SK-N-SH treated with all-trans-retinoic acid at 6 μM for 48 hours (cell line): ENCODE results near the gene NBPF1.
"Not testable (repeated sequence)": the region's sequence is repeated elsewhere in the genome, so short reads cannot be mapped to it uniquely, and the experiment has no call there.

Experiments
- ATAC-seq: fragments of 200-7000 bp; cut with Tn5 transposase; 3 replicates; pipeline ENCODE4 v1.9.1; 2020; ENCODE audit warnings: mild to moderate bottlenecking, moderate library complexity
- ARNTL ChIP-seq: fragments of 450-650 bp; formaldehyde crosslinking; IDR thresholded peaks from 2 replicates; pipeline ENCODE4 v1.5.0; 2020; ENCODE audit warnings: low read depth, mild to moderate bottlenecking, moderate library complexity, borderline replicate concordance
- BACH2 ChIP-seq: fragments of 250-450 bp; sonication (Bioruptor Pico); IDR thresholded peaks from 2 replicates; pipeline ENCODE4 v1.9.0; 2021; ENCODE audit warnings: mild to moderate bottlenecking, borderline replicate concordance
- CSDC2 ChIP-seq: fragments of 250-450 bp; sonication (Bioruptor Pico); IDR thresholded peaks from 2 replicates; pipeline ENCODE4 v1.5.0; 2020; ENCODE audit warnings: mild to moderate bottlenecking, moderate library complexity
- ESRRG ChIP-seq: fragments of 250-450 bp; sonication (Bioruptor Pico); IDR thresholded peaks from 2 replicates; pipeline ENCODE4 v1.6.1; 2021; ENCODE audit warnings: mild to moderate bottlenecking
- GLIS3 ChIP-seq: fragments of 250-450 bp; sonication (Bioruptor Pico); IDR thresholded peaks from 2 replicates; pipeline ENCODE4 v1.5.0; 2020; ENCODE audit warnings: mild to moderate bottlenecking, moderate library complexity
- ISL1 ChIP-seq: fragments of 250-450 bp; sonication (Bioruptor Pico); IDR thresholded peaks from 2 replicates; pipeline ENCODE4 v2.1.2; 2022; ENCODE audit warnings: mild to moderate bottlenecking, moderate library complexity
- OSR1 ChIP-seq: fragments of 250-450 bp; sonication (Bioruptor Pico); IDR thresholded peaks from 2 replicates; pipeline ENCODE4 v1.8.0; 2022; ENCODE audit warnings: moderate library complexity, mild to moderate bottlenecking, inconsistent platforms
- RARB ChIP-seq: fragments of 250-450 bp; sonication (Bioruptor Pico); IDR thresholded peaks from 2 replicates; pipeline ENCODE4 v1.8.0; 2021; ENCODE audit warnings: mild to moderate bottlenecking, moderate library complexity
- TCF4 ChIP-seq: fragments of 250-450 bp; sonication (Bioruptor Pico); IDR thresholded peaks from 2 replicates; pipeline ENCODE4 v1.8.0; 2021; ENCODE audit warnings: mild to moderate bottlenecking, moderate library complexity, borderline replicate concordance
- TOX ChIP-seq: fragments of 250-450 bp; sonication (Bioruptor Pico); IDR thresholded peaks from 2 replicates; pipeline ENCODE4 v1.8.0; 2021; ENCODE audit warnings: mild to moderate bottlenecking, moderate library complexity, borderline replicate concordance
- ZC3H10 ChIP-seq: fragments of 250-450 bp; sonication (Bioruptor Pico); IDR thresholded peaks from 2 replicates; pipeline ENCODE4 v1.5.1; 2021; ENCODE audit warnings: mild to moderate bottlenecking, moderate library complexity
- ZFP3 ChIP-seq: fragments of 250-450 bp; sonication (Bioruptor Pico); IDR thresholded peaks from 2 replicates; pipeline ENCODE4 v1.5.0; 2020; ENCODE audit warnings: mild to moderate bottlenecking, moderate library complexity
- ZNF565 ChIP-seq: fragments of 450-650 bp; formaldehyde crosslinking; conservative IDR thresholded peaks from 2 replicates; pipeline ENCODE4 v1.5.0; 2020; ENCODE audit warnings: low read depth, mild to moderate bottlenecking, moderate library complexity
- ZNF70 ChIP-seq: fragments of 450-650 bp; formaldehyde crosslinking; IDR thresholded peaks from 2 replicates; pipeline ENCODE4 v1.5.0; 2020; ENCODE audit warnings: mild to moderate bottlenecking, moderate library complexity
- TF ChIP-seq, protein P1 (sequence below): fragments of 250-450 bp; sonication (Bioruptor Pico); IDR thresholded peaks from 2 replicates; pipeline ENCODE4 v1.8.0; 2020; ENCODE audit warnings: mild to moderate bottlenecking, moderate library complexity, borderline replicate concordance
- TF ChIP-seq, protein P2 (sequence below): fragments of 250-450 bp; sonication (Bioruptor Pico); IDR thresholded peaks from 2 replicates; pipeline ENCODE4 v1.5.1; 2021; ENCODE audit warnings: mild to moderate bottlenecking, moderate library complexity
- TF ChIP-seq, protein P3 (sequence below): fragments of 250-450 bp; sonication (Bioruptor Pico); IDR thresholded peaks from 2 replicates; pipeline ENCODE4 v1.5.1; 2020; ENCODE audit warnings: low read depth, mild to moderate bottlenecking, moderate library complexity
- TF ChIP-seq, protein P4 (sequence below): fragments of 250-450 bp; sonication (Bioruptor Pico); IDR thresholded peaks from 2 replicates; pipeline ENCODE4 v1.5.0; 2020; ENCODE audit warnings: mild to moderate bottlenecking, moderate library complexity

NBPF1 gene

DNA sequence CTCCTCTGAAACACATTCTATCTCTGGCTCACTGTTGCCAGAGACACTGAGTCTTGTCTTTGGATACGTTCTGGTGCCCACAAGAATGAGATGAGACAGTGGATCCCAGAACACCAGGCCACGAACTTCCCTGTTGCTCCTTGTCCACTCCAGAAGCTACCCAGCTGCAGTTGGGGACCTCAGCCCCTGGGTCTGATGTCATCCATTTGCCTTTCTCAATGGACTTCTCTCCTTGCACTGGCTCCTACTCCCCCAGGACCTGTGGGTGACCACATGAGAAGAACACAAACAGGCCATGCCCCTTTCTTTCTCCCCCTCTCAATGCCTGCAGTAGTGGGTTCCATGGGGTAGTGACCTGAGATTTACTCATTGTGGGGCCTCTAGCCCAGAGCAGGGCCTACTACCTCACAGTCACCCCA is 5.9 kb downstream of the NBPF1 start:
- ATAC-seq: no peak
- TF ChIP-seq OSR1 (no peak), ARNTL (CRISPR knock-in tag) (no peak), RARB (CRISPR knock-in tag) (no peak), GLIS3 (CRISPR knock-in tag) (no peak), ISL1 (CRISPR knock-in tag) (no peak), ZNF70 (CRISPR knock-in tag) (no peak), TOX (CRISPR knock-in tag) (no peak), CSDC2 (no peak), ESRRG (CRISPR knock-in tag) (no peak), BACH2 (CRISPR knock-in tag) (no peak), ZC3H10 (CRISPR knock-in tag) (no peak), ZFP3 (CRISPR knock-in tag) (no peak), TCF4 (CRISPR knock-in tag) (no peak), ZNF565 (no peak)
- TF ChIP-seq, protein P1, sequence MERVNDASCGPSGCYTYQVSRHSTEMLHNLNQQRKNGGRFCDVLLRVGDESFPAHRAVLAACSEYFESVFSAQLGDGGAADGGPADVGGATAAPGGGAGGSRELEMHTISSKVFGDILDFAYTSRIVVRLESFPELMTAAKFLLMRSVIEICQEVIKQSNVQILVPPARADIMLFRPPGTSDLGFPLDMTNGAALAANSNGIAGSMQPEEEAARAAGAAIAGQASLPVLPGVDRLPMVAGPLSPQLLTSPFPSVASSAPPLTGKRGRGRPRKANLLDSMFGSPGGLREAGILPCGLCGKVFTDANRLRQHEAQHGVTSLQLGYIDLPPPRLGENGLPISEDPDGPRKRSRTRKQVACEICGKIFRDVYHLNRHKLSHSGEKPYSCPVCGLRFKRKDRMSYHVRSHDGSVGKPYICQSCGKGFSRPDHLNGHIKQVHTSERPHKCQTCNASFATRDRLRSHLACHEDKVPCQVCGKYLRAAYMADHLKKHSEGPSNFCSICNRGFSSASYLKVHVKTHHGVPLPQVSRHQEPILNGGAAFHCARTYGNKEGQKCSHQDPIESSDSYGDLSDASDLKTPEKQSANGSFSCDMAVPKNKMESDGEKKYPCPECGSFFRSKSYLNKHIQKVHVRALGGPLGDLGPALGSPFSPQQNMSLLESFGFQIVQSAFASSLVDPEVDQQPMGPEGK: no peak
- TF ChIP-seq, protein P2, sequence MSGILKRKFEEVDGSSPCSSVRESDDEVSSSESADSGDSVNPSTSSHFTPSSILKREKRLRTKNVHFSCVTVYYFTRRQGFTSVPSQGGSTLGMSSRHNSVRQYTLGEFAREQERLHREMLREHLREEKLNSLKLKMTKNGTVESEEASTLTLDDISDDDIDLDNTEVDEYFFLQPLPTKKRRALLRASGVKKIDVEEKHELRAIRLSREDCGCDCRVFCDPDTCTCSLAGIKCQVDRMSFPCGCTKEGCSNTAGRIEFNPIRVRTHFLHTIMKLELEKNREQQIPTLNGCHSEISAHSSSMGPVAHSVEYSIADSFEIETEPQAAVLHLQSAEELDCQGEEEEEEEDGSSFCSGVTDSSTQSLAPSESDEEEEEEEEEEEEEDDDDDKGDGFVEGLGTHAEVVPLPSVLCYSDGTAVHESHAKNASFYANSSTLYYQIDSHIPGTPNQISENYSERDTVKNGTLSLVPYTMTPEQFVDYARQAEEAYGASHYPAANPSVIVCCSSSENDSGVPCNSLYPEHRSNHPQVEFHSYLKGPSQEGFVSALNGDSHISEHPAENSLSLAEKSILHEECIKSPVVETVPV (CRISPR knock-in tag): no peak
- TF ChIP-seq, protein P3, sequence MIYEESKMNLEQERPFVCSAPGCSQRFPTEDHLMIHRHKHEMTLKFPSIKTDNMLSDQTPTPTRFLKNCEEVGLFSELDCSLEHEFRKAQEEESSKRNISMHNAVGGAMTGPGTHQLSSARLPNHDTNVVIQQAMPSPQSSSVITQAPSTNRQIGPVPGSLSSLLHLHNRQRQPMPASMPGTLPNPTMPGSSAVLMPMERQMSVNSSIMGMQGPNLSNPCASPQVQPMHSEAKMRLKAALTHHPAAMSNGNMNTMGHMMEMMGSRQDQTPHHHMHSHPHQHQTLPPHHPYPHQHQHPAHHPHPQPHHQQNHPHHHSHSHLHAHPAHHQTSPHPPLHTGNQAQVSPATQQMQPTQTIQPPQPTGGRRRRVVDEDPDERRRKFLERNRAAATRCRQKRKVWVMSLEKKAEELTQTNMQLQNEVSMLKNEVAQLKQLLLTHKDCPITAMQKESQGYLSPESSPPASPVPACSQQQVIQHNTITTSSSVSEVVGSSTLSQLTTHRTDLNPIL (CRISPR knock-in tag): no peak
- TF ChIP-seq, protein P4, sequence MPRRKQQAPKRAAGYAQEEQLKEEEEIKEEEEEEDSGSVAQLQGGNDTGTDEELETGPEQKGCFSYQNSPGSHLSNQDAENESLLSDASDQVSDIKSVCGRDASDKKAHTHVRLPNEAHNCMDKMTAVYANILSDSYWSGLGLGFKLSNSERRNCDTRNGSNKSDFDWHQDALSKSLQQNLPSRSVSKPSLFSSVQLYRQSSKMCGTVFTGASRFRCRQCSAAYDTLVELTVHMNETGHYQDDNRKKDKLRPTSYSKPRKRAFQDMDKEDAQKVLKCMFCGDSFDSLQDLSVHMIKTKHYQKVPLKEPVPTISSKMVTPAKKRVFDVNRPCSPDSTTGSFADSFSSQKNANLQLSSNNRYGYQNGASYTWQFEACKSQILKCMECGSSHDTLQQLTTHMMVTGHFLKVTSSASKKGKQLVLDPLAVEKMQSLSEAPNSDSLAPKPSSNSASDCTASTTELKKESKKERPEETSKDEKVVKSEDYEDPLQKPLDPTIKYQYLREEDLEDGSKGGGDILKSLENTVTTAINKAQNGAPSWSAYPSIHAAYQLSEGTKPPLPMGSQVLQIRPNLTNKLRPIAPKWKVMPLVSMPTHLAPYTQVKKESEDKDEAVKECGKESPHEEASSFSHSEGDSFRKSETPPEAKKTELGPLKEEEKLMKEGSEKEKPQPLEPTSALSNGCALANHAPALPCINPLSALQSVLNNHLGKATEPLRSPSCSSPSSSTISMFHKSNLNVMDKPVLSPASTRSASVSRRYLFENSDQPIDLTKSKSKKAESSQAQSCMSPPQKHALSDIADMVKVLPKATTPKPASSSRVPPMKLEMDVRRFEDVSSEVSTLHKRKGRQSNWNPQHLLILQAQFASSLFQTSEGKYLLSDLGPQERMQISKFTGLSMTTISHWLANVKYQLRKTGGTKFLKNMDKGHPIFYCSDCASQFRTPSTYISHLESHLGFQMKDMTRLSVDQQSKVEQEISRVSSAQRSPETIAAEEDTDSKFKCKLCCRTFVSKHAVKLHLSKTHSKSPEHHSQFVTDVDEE: no peak
- TF ChIP-seq, all 23 proteins: peak for 0

DNA sequence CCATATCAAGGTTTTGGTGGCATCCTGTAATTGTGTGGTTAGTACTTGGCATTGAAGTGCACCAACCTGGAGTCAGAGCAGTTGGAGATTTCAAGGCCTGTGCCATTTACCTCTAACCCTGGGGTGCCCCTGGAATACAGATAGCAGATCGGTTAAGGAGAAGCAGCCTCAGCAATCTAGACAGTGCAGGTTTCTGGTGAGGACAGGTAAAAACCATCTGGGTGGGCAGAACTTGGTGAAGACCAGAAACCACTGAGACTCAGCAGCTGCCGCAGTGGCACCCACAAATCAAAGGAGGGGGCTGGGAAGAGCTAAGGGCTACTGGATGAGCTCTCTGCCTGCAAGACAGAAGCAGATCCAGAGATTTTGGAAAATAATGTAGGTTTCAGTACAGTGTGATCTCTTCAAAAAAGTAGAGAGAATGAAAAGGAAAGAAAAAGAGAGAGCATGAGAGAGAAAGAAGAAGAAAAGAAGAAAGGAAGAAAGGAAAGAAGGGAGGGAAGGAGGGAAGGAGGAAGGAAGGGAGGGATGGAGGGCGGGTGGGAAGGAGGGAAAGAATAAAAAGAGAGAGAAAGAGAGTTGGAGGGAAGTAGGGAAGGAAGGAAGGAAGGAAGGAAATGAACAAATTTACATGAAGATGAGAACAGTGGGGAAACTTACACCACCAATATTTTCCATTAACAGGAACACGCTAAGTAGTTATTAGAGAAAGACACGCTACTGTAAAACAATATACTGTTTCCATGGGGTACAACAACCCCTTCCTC is 6.5 kb downstream of the NBPF1 start:
- ATAC-seq: not testable (repeated sequence)

DNA sequence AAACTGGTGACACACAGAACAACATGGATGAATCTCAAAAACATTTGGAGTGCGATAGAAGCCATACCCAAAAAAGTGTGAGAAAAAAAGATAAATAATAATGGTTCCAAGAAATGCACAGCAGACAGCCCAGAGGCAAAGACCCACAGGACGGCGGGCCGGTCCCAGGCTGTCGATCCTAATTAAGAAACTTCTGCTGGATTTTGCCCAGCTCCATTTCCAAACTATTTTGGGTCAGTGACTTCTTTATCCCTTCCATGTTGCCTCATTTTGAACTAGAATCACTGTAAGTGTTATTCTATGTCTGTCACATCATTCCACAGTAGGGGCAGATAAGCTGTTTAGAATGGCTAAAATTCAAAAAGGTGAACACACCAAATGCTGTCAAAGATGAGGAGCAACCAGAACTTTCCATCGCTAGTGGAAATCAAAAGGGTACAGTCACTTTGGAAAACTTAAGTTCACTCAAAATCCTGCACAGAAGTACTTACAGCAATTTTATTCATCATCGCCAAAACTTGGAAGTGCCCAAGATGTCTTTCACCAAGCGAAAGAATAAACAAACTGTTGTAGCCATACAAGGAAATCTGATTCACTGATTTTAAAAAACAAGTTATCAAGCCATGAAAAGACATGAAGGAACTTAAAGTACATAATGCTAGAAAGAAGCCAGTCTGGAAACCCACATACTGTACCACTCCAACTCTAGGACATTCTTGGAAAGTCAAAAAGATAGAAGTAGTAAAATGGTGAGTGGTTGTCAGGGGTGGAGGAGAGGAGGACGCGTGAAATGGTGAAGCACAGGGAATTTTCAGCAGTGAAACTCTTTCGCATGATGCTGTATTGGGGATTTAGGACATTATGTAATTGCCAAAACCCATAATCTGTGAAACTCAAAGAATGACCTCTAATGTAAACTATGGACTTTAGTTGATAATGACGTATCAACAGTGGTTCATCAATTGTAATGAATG is 7.5 kb downstream of the NBPF1 start:
- TF ChIP-seq, protein P1: 0 out of 2 replicates have a peak, but pooled peaks have one; percentile 23
- TF ChIP-seq ZNF565 (no peak), CSDC2 (no peak), ISL1 (CRISPR knock-in tag) (peak; percentile 64)

More for the DNA sequence above, 7.5 kb downstream of the NBPF1 start:
- ATAC-seq: peak; percentile 80
